ENCODE results near the gene ZDHHC19. TPM values are rescaled to one million over a fixed set of nuclear protein-coding genes. Genes with fewer than 3 reads are reported as not detected.

Gene ZDHHC19
- total and polyA plus RNA-seq, 2 experiments from 2014 or later = 1.3 to 15.7 TPM

- no peak for TF ChIP-seq REST (IDR thresholded peaks at IDR 0.05; ENCODE audit: unreplicated experiment)
Measured at GRCh38 chr3:196216681-196217211, 5.5 kb upstream of the ZDHHC19 start (continued).

- H3K79me2 ChIP-seq (replicated peaks; ENCODE audit: insufficient read depth) = no peaks in the 10 kb centered on the region
- H3K36me3 Mint-ChIP-seq (ENCODE audit: low read depth) = no peaks in the 10 kb centered on the region
- peaks cover 25% of the 10 kb centered on the region for H3K4me1 Mint-ChIP-seq
- peak within 1 kb of the TSS; percentile 89 for H3K4me2 ChIP-seq
- H3K27me3 ChIP-seq (ENCODE audit: insufficient read depth) = no peaks in the 10 kb centered on the region
- peaks cover 10% of the 10 kb centered on the region; the same call in 1 of the 2 replicates for H3F3A ChIP-seq (replicated peaks; ENCODE audit: low read depth)
- ATAC-seq = peak; percentile 84
- H4K20me1 ChIP-seq (replicated peaks; ENCODE audit: insufficient read depth) = no peaks in the 10 kb centered on the region
- H3K4me1 ChIP-seq (ENCODE audit: insufficient read depth) = peaks cover 9% of the 10 kb centered on the region; the same call in 1 of the 2 replicates
- DNase-seq (ENCODE audit: low spot score) = peak; percentile 82
- peak within 1 kb of the TSS; percentile 98 for H2AFZ ChIP-seq
- peak within 1 kb of the TSS; percentile 75 for H3K4me3 Mint-ChIP-seq
- H3K9me2 ChIP-seq (ENCODE audit: insufficient read depth) = no peaks in the 10 kb centered on the region
- H3K9me3 Mint-ChIP-seq = no peaks in the 10 kb centered on the region; the same call in 2 of the 3 replicates
- no peak within 1 kb of the TSS for H3K27ac ChIP-seq (ENCODE audit: low read depth)
- H3K27ac Mint-ChIP-seq = no peak within 1 kb of the TSS; the same call in 1 of the 2 replicates
- H3K4me3 ChIP-seq = peak within 1 kb of the TSS; percentile 60
- H3K36me3 ChIP-seq (ENCODE audit: insufficient read depth) = no peaks in the 10 kb centered on the region; the same call in 1 of the 2 replicates
- H3K27me3 Mint-ChIP-seq (ENCODE audit: insufficient read depth, low read depth, poor library complexity) = peaks cover 18% of the 10 kb centered on the region
- TF ChIP-seq NANOG (IDR thresholded peaks at IDR 0.05; ENCODE audit: borderline replicate concordance) = no peak
- no peak for TF ChIP-seq EZH2 (IDR thresholded peaks at IDR 0.05; ENCODE audit: low read depth, unreplicated experiment)
- no peak for TF ChIP-seq ZNF114 (CRISPR knock-in tag; IDR thresholded peaks at IDR 0.05)
- TF ChIP-seq POLR2AphosphoS5 (IDR thresholded peaks at IDR 0.05; ENCODE audit: low read depth) = no peak
- TF ChIP-seq JUNB (IDR thresholded peaks at IDR 0.05; ENCODE audit: unreplicated experiment) = no peak
- no peak for TF ChIP-seq CTCF (conservative IDR thresholded peaks at IDR 0.05; ENCODE audit: low read depth in 2 of 2)
- TF ChIP-seq CREB1 (CRISPR knock-in tag; IDR thresholded peaks at IDR 0.05; ENCODE audit: low read depth) = no peak
- no peak for TF ChIP-seq ETS1 (IDR thresholded peaks at IDR 0.05)
- no peak for TF ChIP-seq ZNF331 (CRISPR knock-in tag; IDR thresholded peaks at IDR 0.05; ENCODE audit: low read depth)
- no peak for TF ChIP-seq REST (IDR thresholded peaks at IDR 0.05; ENCODE audit: unreplicated experiment)
- TF ChIP-seq STAT1 (IDR thresholded peaks at IDR 0.05; ENCODE audit: unreplicated experiment) = no peak
- no peak for TF ChIP-seq EZH2phosphoT487 (IDR thresholded peaks at IDR 0.05; ENCODE audit: unreplicated experiment)
Measured at GRCh38 chr3:196216089-196216564, 4.9 kb upstream of the ZDHHC19 start, which contains the start of gene SLC51A. SLC51A (plus strand) TSS chr3:196216534; CDS start chr3:196216713, 179 bp downstream.
